CD4-positive, alpha-beta T cell (primary cell): ENCODE measurements around the gene ADSS2. TPM values are rescaled to one million over a fixed set of nuclear protein-coding genes. Genes with fewer than 3 reads are reported as not detected.

ENCODE experiments used
- ATAC-seq: fragments of 200-7000 bp; cut with Tn5 transposase; one replicate; pipeline ENCODE4 v1.10.0; 2022; ENCODE audit warnings: mild to moderate bottlenecking; ENCODE audit not compliant: poor library complexity
- CTCF ChIA-PET: fragments of 350-600 bp; sonication (Branson Sonifier 250); formaldehyde crosslinking; loops from one replicate; lab custom pipeline; 2021; ENCODE audit warnings: antibody characterized with exemption, inconsistent platforms; lab: Charles Lee
- POLR2A ChIA-PET: fragments of 350-600 bp; sonication (Branson Sonifier 250); formaldehyde crosslinking; loops from one replicate; lab custom pipeline; 2021; ENCODE audit warnings: antibody characterized with exemption, inconsistent platforms; lab: Charles Lee
- DNase-seq, 14 experiments: peaks; one replicate each; pipeline ENCODE4 v3.0.0-alpha.2; 2013 to 2020; ENCODE audit warnings: mixed read lengths in 2 of 14
- H3K27ac ChIP-seq, 2 donors: one replicate each; pipeline versions ENCODE4 v1.5.1 to v1.7.0; 2013; ENCODE audit warnings: low read length in 2 of 2, low read depth in 1 of 2, mild to moderate bottlenecking in 1 of 2
- H3K27me3 ChIP-seq, 2 experiments: 1 replicate in 1 of 2; 2 replicates in 1 of 2; pipeline versions ENCODE4 v1.6.1 to v1.7.0; 2013; ENCODE audit warnings: low read length in 2 of 2, control low read depth in 1 of 2, mild to moderate bottlenecking in 1 of 2, moderate library complexity in 1 of 2; ENCODE audit not compliant: insufficient read depth in 2 of 2, control insufficient read depth in 1 of 2
- H3K36me3 ChIP-seq: one replicate; pipeline ENCODE4 v1.6.1; 2013; ENCODE audit warnings: low read length, control low read depth; ENCODE audit not compliant: insufficient read depth
- H3K4me1 ChIP-seq: one replicate; pipeline ENCODE4 v1.6.1; 2013; ENCODE audit warnings: low read length, control low read depth; ENCODE audit not compliant: insufficient read depth
- H3K4me3 ChIP-seq: one replicate; pipeline ENCODE4 v1.5.1; 2013; ENCODE audit warnings: mild to moderate bottlenecking, low read length, moderate library complexity
- H3K9me3 ChIP-seq, 2 experiments: 1 replicate in 1 of 2; 2 replicates in 1 of 2; pipeline versions ENCODE4 v1.6.1 to v1.7.0; 2013; ENCODE audit warnings: low read length in 2 of 2, mild to moderate bottlenecking in 2 of 2, control low read depth in 1 of 2, moderate library complexity in 1 of 2; ENCODE audit not compliant: control insufficient read depth in 1 of 2, insufficient read depth in 1 of 2
- H3K27ac Mint-ChIP-seq: one replicate; pipeline ENCODE4 v1.8.0; 2020; ENCODE audit warnings: mixed read lengths
- H3K27me3 Mint-ChIP-seq: one replicate; pipeline ENCODE4 v1.8.0; 2021; ENCODE audit warnings: mixed read lengths
- H3K36me3 Mint-ChIP-seq: one replicate; pipeline ENCODE4 v1.8.0; 2021; ENCODE audit warnings: low read depth, mixed read lengths
- H3K4me1 Mint-ChIP-seq: one replicate; pipeline ENCODE4 v1.8.0; 2021; ENCODE audit warnings: low read depth, mixed read lengths
- H3K4me3 Mint-ChIP-seq: one replicate; pipeline ENCODE4 v1.8.0; 2020; ENCODE audit warnings: mild to moderate bottlenecking, mixed read lengths
- H3K9me3 Mint-ChIP-seq: one replicate; pipeline ENCODE4 v1.8.0; 2020; ENCODE audit warnings: mixed read lengths
- CTCF ChIP-seq: fragments of 200-600 bp; IDR thresholded peaks from one replicate; pipeline ENCODE4 v1.8.0; 2022; ENCODE audit warnings: antibody characterized with exemption, mild to moderate bottlenecking
- intact Hi-C, 2 experiments: fragments of 100-400 bp; cut with DNase I in 1 of 2; cut with micrococcal nuclease in 1 of 2; formaldehyde crosslinking; loops; one replicate each; pipeline versions ENCODE4 v1.15.1 to v1.9.0; 2023 to 2025; cut with DNase I, micrococcal nuclease
- total RNA-seq, 174 experiments: library from RNA in 2 of 174; stranded (reverse) in 2 of 174; gene quantifications; one replicate each; pipeline ENCODE4 v1.2.3 and lab custom pipeline; 2021 to 2026

ADSS2 gene
- total RNA-seq, 2 experiments from 2014 or later, result 30.8 to 34.0 TPM

GRCh38 chr1:244413736-244414135 is 38.0 kb downstream of the ADSS2 start:
- Mint-ChIP-seq H3K27me3 (no peaks in the 10 kb centered on the region), H3K4me3 (no peak overlapping the region), H3K9me3 (no peaks in the 10 kb centered on the region), H3K36me3 (peaks cover 99% of the 10 kb centered on the region), H3K4me1 (no peaks in the 10 kb centered on the region), H3K27ac (no peak overlapping the region)
- Histone ChIP-seq H3K27ac (no peak overlapping the region), H3K36me3 (peaks cover 97% of the 10 kb centered on the region), H3K4me1 (no peaks in the 10 kb centered on the region), H3K9me3 (no peaks in the 10 kb centered on the region), H3K27me3 (no peaks in the 10 kb centered on the region), H3K4me3 (no peak overlapping the region)
- CTCF ChIA-PET, result no interaction called here
- DNase-seq, result no peak
- ATAC-seq, result no peak
- intact Hi-C loops, result no loop called here
- POLR2A ChIA-PET, result no interaction called here
- TF ChIP-seq CTCF, result no peak

- H3K4me3 Mint-ChIP-seq, result no peak overlapping the region
- no peaks in the 10 kb centered on the region for H3K9me3 ChIP-seq
- H3K27me3 ChIP-seq, result no peaks in the 10 kb centered on the region
- peak overlapping the region; percentile 1 for H3K27ac Mint-ChIP-seq
- no peak for ATAC-seq
- ChIA-PET POLR2A (no interaction called here), CTCF (no interaction called here)
- DNase-seq, result no peak
- peaks cover 99% of the 10 kb centered on the region for H3K36me3 Mint-ChIP-seq
- H3K27me3 Mint-ChIP-seq, result no peaks in the 10 kb centered on the region
- no peak for TF ChIP-seq CTCF
- H3K4me1 ChIP-seq, result no peaks in the 10 kb centered on the region
- intact Hi-C loops, result no loop called here
- H3K27ac ChIP-seq, result no peak overlapping the region
- no peaks in the 10 kb centered on the region for H3K9me3 Mint-ChIP-seq
- no peaks in the 10 kb centered on the region for H3K4me1 Mint-ChIP-seq
- no peak overlapping the region for H3K4me3 ChIP-seq
- H3K36me3 ChIP-seq, result peaks cover 91% of the 10 kb centered on the region
Observed at GRCh38 chr1:244412176-244412575, 39.5 kb downstream of the ADSS2 start.

GRCh38 chr1:244409701-244410100 is 42.0 kb downstream of the ADSS2 start:
- no peaks in the 10 kb centered on the region for H3K4me1 ChIP-seq
- CTCF ChIA-PET, result no interaction called here
- Mint-ChIP-seq H3K4me1 (no peaks in the 10 kb centered on the region), H3K27ac (no peak overlapping the region), H3K9me3 (peaks cover 6% of the 10 kb centered on the region), H3K36me3 (peaks cover 99% of the 10 kb centered on the region), H3K4me3 (no peak overlapping the region), H3K27me3 (no peaks in the 10 kb centered on the region)
- peaks cover 76% of the 10 kb centered on the region for H3K36me3 ChIP-seq
- H3K4me3 ChIP-seq, result no peak overlapping the region
- intact Hi-C loops, result no loop called here
- no peaks in the 10 kb centered on the region for H3K27me3 ChIP-seq
- DNase-seq, result peak in 1 of 14 experiments; percentile 6
- no peak for ATAC-seq
- POLR2A ChIA-PET, result no interaction called here
- H3K27ac ChIP-seq, result no peak overlapping the region
- no peak for TF ChIP-seq CTCF
- H3K9me3 ChIP-seq, result peaks cover 4 to 5% of the 10 kb centered on the region in 2 experiments
